Loucy (cell line): ENCODE data around the gene B4GALT3.

ENCODE experiments used
- H2AFZ ChIP-seq: fragments of 200-600 bp; sonication (generic); 2 replicates; pipeline ENCODE4 v1.6.0; 2016; ENCODE audit warnings: antibody characterized with exemption, mild to moderate bottlenecking, low read length, moderate library complexity
- H3F3A ChIP-seq: fragments of 200-600 bp; 2 replicates; pipeline ENCODE4 v1.6.0; 2016; ENCODE audit warnings: antibody characterized with exemption, low read depth, mild to moderate bottlenecking
- H3K27me3 ChIP-seq: fragments of 200-600 bp; sonication (generic); 2 replicates; pipeline ENCODE4 v1.6.1; 2014; ENCODE audit warnings: low read length, mild to moderate bottlenecking; ENCODE audit not compliant: insufficient read depth, poor library complexity, severe bottlenecking
- H3K36me3 ChIP-seq: fragments of 200-600 bp; sonication (generic); 2 replicates; pipeline ENCODE4 v1.6.1; 2016; ENCODE audit warnings: low read length; ENCODE audit not compliant: insufficient read depth
- H3K4me1 ChIP-seq: fragments of 200-600 bp; sonication (generic); 2 replicates; pipeline ENCODE4 v1.5.1; 2014; ENCODE audit warnings: low read length, mild to moderate bottlenecking; ENCODE audit not compliant: insufficient read depth, poor library complexity, severe bottlenecking
- H3K4me2 ChIP-seq: fragments of 200-600 bp; sonication (generic); 2 replicates; pipeline ENCODE4 v1.6.0; 2014; ENCODE audit warnings: antibody characterized with exemption, low read length, low read depth, mild to moderate bottlenecking; ENCODE audit not compliant: poor library complexity, severe bottlenecking
- H3K4me3 ChIP-seq: fragments of 200-600 bp; sonication (generic); 2 replicates; pipeline ENCODE4 v1.5.1; 2014; ENCODE audit warnings: low read length, mild to moderate bottlenecking, mixed read lengths; ENCODE audit not compliant: poor library complexity, severe bottlenecking
- H3K79me2 ChIP-seq: fragments of 200-600 bp; sonication (generic); 2 replicates; pipeline ENCODE4 v1.6.1; 2014; ENCODE audit warnings: low read length; ENCODE audit not compliant: insufficient read depth
- H3K9ac ChIP-seq: fragments of 200-600 bp; sonication (generic); 2 replicates; pipeline ENCODE4 v1.6.0; 2014; ENCODE audit warnings: mild to moderate bottlenecking, low read depth, low read length, moderate library complexity; ENCODE audit not compliant: poor library complexity, severe bottlenecking
- H3K9me2 ChIP-seq: fragments of 200-600 bp; sonication (generic); replicated peaks from 2 replicates; pipeline ENCODE4 v1.6.1; 2016; ENCODE audit warnings: low read depth, low read length, mixed read lengths
- H3K9me3 ChIP-seq: fragments of 200-600 bp; sonication (generic); 2 replicates; pipeline ENCODE4 v1.6.1; 2014; ENCODE audit warnings: mild to moderate bottlenecking, antibody characterized with exemption, low read length, low read depth; ENCODE audit not compliant: insufficient read depth
- H4K20me1 ChIP-seq: fragments of 200-600 bp; sonication (generic); 2 replicates; pipeline ENCODE4 v1.6.0; 2014; ENCODE audit warnings: antibody characterized with exemption, low read length, mild to moderate bottlenecking; ENCODE audit not compliant: insufficient read depth, poor library complexity, severe bottlenecking
- EZH2phosphoT487 ChIP-seq: fragments of 200-600 bp; IDR thresholded peaks from 2 replicates; pipeline ENCODE4 v1.6.1; 2018; ENCODE audit warnings: antibody characterized with exemption, mild to moderate bottlenecking, moderate library complexity, borderline replicate concordance
- TF ChIP-seq, protein P1 (sequence below): fragments of 200-600 bp; sonication (generic); conservative IDR thresholded peaks from 2 replicates; pipeline ENCODE4 v1.5.1; 2014; ENCODE audit warnings: mild to moderate bottlenecking, antibody characterized with exemption, low read length

B4GALT3 gene

DNA sequence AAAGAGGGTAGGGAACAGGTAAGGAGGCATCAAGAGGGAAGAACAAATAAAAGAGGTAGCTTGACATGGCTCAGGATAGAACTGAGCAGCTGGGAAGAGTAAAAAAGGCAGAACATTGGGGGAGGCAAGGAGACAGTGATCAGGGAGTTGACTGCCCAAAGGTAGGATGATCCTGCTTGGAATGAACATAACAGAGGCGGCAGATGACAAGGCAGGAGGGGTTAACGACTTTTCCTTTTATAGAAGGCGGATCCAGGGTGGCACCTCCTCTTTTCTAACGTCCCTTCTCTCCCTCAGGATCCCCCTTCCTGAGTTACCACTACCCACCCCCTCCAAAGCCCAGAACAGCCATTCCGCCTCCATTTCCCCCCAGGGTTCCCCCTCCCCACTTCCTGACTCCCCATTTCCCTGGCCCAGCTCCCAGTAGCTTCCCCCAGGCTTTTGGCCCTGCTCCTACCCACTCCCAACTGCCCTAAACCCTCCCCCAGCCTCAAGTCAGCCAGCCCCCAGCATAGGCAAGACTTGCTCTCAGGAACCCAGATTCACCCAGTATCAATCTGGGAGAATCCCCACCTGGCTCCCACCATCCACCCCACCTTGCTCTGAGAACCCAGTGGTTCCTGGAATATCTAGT is 22.3 kb upstream of the B4GALT3 start:
- TF ChIP-seq, protein P1, sequence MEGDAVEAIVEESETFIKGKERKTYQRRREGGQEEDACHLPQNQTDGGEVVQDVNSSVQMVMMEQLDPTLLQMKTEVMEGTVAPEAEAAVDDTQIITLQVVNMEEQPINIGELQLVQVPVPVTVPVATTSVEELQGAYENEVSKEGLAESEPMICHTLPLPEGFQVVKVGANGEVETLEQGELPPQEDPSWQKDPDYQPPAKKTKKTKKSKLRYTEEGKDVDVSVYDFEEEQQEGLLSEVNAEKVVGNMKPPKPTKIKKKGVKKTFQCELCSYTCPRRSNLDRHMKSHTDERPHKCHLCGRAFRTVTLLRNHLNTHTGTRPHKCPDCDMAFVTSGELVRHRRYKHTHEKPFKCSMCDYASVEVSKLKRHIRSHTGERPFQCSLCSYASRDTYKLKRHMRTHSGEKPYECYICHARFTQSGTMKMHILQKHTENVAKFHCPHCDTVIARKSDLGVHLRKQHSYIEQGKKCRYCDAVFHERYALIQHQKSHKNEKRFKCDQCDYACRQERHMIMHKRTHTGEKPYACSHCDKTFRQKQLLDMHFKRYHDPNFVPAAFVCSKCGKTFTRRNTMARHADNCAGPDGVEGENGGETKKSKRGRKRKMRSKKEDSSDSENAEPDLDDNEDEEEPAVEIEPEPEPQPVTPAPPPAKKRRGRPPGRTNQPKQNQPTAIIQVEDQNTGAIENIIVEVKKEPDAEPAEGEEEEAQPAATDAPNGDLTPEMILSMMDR, result no peak
- no peak for TF ChIP-seq EZH2phosphoT487

DNA sequence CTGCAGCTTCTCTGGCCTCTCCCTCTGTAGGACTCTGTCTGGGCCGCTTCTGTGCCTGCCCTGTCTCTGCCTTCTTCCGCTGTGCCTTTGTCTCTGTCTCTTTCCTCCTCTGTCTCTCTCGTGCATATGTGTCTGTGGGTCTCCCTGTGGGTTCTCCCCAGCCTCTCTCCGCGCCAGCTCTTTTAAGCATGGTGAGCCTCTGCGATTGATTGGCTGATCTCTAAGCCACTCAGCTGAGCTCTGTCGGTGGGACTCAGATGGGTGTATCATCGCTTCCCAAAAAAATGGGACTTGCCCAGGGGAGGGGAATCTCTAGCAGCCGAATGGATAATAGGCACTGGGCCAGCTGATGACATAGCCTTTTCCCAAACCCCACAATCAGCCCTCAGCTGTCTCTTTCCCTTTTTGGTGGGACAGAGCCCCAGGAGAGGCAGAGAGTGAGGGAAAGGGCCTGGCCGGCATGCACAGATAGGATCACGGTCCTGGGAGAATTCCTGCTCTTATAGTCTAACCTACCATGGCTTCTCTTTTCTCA is 21.7 kb upstream of the B4GALT3 start, which contains the start of gene ADAMTS4:
ADAMTS4 (minus strand) TSS at position 158 of the 535 bp plus-strand sequence. CDS start 427 bp downstream, outside the sequence.
- H3K9me3 ChIP-seq, result no peaks in the 10 kb centered on the region
- H3K4me3 ChIP-seq, result no peak within 1 kb of the TSS
- no peak within 1 kb of the TSS; the same call in 1 of the 2 replicates for H2AFZ ChIP-seq
- H3K4me1 ChIP-seq, result peaks cover 25% of the 10 kb centered on the region
- peaks cover 18% of the 10 kb centered on the region for H3K79me2 ChIP-seq
- H3K4me2 ChIP-seq, result no peak within 1 kb of the TSS
- no peaks in the 10 kb centered on the region for H3K9me2 ChIP-seq
- TF ChIP-seq EZH2phosphoT487, result no peak
- TF ChIP-seq, protein P1, result no peak
- H3K9ac ChIP-seq, result no peak within 1 kb of the TSS
- H3K36me3 ChIP-seq, result no peaks in the 10 kb centered on the region
- H4K20me1 ChIP-seq, result no peaks in the 10 kb centered on the region
- no peaks in the 10 kb centered on the region for H3K27me3 ChIP-seq
- H3F3A ChIP-seq, result no peaks in the 10 kb centered on the region

More for the DNA sequence above, 22.3 kb upstream of the B4GALT3 start:
- no peaks in the 10 kb centered on the region for H3F3A ChIP-seq
- H3K9ac ChIP-seq, result no peak overlapping the region
- no peaks in the 10 kb centered on the region for H3K36me3 ChIP-seq
- no peaks in the 10 kb centered on the region for H3K27me3 ChIP-seq
- H3K9me3 ChIP-seq, result no peaks in the 10 kb centered on the region
- peaks cover 24% of the 10 kb centered on the region for H3K79me2 ChIP-seq
- no peaks in the 10 kb centered on the region for H4K20me1 ChIP-seq
- peaks cover 27% of the 10 kb centered on the region for H3K4me1 ChIP-seq
- H2AFZ ChIP-seq, result no peak overlapping the region
- H3K4me3 ChIP-seq, result no peak overlapping the region
- no peak overlapping the region for H3K4me2 ChIP-seq
- H3K9me2 ChIP-seq, result no peaks in the 10 kb centered on the region

DNA sequence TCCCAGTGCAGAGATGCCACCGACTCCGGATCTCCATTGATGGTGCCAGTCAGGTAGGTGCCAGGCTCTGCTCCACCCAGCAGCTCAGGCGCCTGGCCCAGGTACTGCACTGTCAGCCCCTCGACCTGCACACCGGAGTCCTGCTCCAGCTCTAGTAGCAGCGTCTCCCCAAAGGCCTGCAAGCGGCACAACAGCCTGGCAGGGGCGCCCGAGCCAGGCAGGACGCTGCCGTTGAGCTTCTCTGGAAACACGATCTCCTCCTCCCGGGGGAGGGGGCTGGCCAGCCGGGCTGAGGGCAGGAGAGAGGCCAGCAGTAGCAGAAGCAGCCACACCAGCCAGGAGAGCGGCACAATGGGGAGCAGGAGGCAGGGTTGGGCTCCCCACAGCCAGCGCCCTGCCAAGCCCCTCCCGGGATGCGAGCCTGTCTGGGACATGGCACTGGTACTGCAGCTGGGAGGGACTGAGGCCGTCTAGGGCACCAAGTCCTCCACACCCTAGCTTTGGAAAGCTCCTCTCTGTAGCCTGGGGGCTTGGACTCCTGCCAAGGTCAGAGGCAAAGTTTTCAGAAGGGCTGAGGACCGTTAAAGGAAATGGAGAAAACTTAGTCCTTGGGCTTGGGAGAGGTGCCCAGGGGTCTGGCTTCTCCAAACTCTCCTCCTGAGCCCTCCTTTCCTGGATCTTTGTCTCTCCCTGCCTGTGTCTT is 21.0 kb upstream of the B4GALT3 start:
- Histone ChIP-seq H3K4me1 (peaks cover 19% of the 10 kb centered on the region), H3K4me3 (no peak overlapping the region), H3K4me2 (no peak overlapping the region), H3F3A (no peaks in the 10 kb centered on the region), H3K27me3 (no peaks in the 10 kb centered on the region), H3K9me2 (no peaks in the 10 kb centered on the region), H3K36me3 (no peaks in the 10 kb centered on the region), H4K20me1 (no peaks in the 10 kb centered on the region), H2AFZ (no peak overlapping the region; the same call in 1 of the 2 replicates), H3K9me3 (no peaks in the 10 kb centered on the region), H3K9ac (no peak overlapping the region), H3K79me2 (peaks cover 11% of the 10 kb centered on the region)
- no peak for TF ChIP-seq EZH2phosphoT487
- TF ChIP-seq, protein P1, result no peak
